GM12878 (cell line): ENCODE results near the gene IGFBP3.

Experiments
- GATAD2B ChIP-seq: fragments of 450-650 bp; conservative IDR thresholded peaks from 2 replicates; pipeline ENCODE4 v1.6.1; 2017; ENCODE audit warnings: low read depth, mild to moderate bottlenecking, moderate library complexity
- ZNF24 ChIP-seq: fragments of 450-650 bp; IDR thresholded peaks from 2 replicates; pipeline ENCODE4 v1.6.1; 2017; ENCODE audit warnings: antibody characterized with exemption, mild to moderate bottlenecking
- TF ChIP-seq, protein P1 (sequence below): fragments of 450-650 bp; IDR thresholded peaks from 2 replicates; pipeline ENCODE4 v1.6.1; 2017; ENCODE audit warnings: mild to moderate bottlenecking

DNA sequence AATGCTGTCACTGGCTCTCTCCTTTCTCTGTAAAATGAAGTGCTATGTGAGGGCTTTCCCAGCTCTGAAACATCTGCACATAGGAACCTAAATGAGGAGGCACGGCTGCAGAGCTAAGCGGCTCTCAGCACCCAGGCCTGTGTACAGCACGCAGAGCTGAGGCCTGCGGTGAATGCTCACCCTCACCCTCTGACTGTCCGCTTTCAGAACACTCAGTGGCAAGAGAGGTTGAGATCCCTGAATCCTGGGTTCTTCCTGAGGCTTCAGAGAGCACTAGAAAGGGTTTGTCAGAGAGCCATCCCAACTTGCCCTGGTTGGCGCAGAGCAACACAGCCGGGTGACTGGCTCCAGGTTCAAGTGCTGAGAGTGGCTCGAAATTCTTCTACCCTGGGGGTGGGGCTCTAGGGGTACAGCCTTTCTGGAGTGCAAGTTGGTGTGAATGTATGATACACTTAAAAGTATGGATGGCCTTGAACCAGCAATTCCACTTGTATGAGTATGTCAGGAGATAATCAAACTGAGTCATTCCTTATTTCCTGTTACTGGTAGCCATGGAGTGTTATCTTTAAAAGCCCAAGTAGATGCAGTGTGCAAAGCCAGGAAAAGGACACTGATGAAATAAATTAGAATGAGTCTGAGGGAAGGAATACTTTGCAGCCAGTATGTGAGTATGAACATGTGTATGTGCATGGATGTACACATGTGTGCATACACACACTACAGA lies 46.5 kb downstream of the IGFBP3 start:
- TF ChIP-seq GATAD2B = no peak
- TF ChIP-seq, protein P1, sequence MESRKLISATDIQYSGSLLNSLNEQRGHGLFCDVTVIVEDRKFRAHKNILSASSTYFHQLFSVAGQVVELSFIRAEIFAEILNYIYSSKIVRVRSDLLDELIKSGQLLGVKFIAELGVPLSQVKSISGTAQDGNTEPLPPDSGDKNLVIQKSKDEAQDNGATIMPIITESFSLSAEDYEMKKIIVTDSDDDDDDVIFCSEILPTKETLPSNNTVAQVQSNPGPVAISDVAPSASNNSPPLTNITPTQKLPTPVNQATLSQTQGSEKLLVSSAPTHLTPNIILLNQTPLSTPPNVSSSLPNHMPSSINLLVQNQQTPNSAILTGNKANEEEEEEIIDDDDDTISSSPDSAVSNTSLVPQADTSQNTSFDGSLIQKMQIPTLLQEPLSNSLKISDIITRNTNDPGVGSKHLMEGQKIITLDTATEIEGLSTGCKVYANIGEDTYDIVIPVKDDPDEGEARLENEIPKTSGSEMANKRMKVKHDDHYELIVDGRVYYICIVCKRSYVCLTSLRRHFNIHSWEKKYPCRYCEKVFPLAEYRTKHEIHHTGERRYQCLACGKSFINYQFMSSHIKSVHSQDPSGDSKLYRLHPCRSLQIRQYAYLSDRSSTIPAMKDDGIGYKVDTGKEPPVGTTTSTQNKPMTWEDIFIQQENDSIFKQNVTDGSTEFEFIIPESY = no peak
- no peak for TF ChIP-seq ZNF24
